LHCN-M2 (cell line): ENCODE data around the gene KIAA0753. TPM values are rescaled to one million over a fixed set of nuclear protein-coding genes. Genes with fewer than 3 reads are reported as not detected.
A peak's percentile ranks its signal among the peaks of the same experiment; 100 is the strongest.
"Not testable (repeated sequence)": the region's sequence is repeated elsewhere in the genome, so short reads cannot be mapped to it uniquely, and the experiment has no call there.

Source experiments
- DNase-seq: peaks from one replicate; pipeline ENCODE4 v3.0.0-alpha.2; 2012; ENCODE audit warnings: low read depth
- total RNA-seq: library from RNA; depleted of rRNA; stranded (reverse); fragments of >200 nt; gene quantifications from 2 replicates; pipeline ENCODE4 v1.2.3, GENCODE V29; 2014

Gene KIAA0753
- total RNA-seq, 1 experiment from 2014 or later = 12.8 TPM

DNA sequence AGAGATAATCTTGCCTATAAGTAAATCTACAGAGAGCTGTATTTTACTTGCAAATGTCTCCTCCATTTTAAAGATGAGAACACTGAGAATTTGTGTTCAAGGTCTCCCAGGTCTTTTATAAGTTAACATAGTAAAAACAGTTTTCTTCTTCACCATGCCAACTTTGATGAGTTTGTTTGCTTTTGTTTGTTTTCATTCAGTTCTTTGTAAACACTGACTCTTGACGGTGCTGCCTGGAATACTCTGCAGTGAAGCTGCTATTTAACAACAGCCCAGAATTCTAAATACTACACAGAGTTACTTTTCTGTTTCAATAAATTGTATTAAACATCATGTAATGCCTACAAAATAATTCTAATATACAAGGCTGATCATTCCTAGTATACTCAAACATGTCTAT is 42.8 kb downstream of the KIAA0753 start:
- no peak for DNase-seq

DNA sequence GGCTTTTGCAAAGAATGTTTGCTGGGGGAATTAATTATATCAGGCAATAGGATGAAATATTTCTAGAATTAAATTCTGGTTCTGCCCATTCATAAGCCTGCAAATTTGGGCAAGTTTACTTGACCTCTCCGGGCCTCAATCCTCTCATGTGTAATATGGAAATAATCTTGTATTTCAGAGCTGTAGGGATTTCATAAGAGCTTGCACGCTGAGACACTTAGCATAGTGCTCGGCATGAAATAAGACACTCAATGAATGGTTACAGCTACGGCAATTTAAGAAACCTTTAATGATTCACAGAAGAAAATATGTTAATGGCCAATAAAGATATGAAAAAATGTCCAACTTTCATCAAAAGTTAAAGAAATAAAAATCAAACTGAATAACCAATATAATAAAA is 43.6 kb downstream of the KIAA0753 start:
- DNase-seq = peak; percentile 66

DNA sequence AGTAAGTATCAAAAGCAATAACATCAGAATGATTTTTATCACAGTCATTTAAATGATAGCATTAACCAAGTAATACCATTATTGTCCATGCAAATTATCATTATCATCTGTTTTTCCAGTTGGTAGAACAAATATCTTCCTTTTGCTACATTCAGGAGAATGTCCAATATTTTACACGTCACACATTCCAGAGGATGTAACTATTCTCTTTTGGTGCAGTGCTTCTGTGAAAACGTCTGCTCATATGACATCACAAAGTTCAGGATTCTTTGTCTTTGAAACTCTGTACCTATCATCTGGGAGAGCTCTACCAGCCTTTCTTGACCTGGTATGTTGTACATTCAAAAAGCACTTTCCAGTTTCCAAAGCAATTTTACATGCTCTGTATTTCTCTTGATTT is 44.0 kb downstream of the KIAA0753 start:
- peak; percentile 57 for DNase-seq

DNA sequence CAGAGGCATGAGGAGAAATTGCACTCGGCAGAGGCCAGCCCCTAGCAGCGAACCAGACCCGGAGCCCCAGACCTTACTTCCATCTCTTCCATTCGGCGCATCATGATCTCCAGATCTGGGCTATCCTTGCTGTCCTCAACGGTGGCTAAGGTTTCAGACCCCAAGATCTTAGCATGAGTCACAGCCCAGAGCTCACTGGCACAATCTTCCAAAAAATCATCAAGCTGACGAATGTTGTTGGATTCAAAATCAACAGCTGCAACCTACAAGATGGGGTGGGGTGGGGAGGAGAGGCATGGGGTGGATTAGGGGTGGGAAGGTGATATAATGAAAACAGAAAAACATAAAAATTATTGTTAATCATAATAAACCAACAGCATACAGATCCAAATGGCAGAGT is 44.4 kb downstream of the KIAA0753 start:
- DNase-seq = peak; percentile 92

DNA sequence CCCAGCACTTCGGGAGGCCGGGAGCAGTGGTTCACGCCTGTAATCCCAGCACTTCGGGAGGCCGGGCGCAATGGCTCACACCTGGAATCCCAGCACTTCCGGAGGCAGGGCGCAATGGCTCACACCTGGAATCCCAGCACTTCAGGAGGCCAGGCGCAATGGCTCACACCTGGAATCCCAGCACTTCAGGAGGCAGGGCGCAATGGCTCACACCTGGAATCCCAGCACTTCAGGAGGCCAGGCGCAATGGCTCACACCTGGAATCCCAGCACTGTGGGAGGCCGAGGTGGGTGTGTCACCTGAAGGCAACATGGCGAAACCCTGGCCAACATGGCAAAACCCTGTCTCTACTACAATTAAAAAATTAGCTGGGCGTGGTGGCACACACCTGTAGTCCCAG is 47.1 kb downstream of the KIAA0753 start:
- not testable (repeated sequence) for DNase-seq

DNA sequence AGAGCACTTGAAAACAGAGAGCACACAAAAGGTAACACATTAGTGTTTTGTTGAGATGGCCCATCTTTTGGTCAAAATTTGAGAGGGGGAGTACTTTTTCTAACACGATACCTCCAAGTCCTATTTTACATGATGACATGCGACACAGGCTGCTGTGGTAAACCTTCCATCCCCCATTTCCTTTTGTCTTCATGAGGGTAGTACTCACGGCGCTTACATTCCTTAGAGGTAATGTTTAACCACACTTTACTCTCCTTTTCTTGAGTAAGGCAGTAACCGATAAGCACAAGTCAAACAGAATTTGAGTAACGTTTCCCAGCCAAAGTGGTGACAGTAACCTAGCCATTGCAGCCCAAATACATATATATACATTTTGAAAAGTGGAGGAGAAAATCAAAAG is 48.3 kb downstream of the KIAA0753 start:
- no peak for DNase-seq

DNA sequence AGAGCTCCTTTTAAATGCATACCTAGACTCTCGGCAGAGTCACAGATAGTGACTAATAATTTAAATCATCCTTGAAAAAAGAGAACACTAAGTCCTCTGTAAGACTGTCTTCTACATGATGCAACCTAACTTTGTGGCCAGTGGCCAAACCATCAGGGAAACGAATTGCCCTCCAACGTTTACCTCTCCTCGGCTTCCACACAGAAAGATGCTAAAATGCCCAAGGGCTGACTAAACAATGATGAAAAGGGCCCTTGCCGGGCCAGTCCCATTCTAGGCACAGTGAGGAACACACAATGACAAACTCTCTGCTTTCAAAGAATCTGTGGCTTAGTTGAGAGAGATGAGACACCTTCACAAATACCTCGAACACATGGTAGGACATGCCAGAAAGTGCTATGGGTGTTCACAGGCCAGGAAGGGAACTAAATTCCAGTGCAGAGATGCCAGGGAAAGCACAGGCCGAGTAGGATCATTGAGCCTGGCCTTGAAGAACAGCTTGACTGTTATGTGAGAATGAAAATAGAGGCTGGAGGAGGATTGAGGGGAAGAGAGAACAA is 48.8 kb downstream of the KIAA0753 start:
- DNase-seq = peak; percentile 92

DNA sequence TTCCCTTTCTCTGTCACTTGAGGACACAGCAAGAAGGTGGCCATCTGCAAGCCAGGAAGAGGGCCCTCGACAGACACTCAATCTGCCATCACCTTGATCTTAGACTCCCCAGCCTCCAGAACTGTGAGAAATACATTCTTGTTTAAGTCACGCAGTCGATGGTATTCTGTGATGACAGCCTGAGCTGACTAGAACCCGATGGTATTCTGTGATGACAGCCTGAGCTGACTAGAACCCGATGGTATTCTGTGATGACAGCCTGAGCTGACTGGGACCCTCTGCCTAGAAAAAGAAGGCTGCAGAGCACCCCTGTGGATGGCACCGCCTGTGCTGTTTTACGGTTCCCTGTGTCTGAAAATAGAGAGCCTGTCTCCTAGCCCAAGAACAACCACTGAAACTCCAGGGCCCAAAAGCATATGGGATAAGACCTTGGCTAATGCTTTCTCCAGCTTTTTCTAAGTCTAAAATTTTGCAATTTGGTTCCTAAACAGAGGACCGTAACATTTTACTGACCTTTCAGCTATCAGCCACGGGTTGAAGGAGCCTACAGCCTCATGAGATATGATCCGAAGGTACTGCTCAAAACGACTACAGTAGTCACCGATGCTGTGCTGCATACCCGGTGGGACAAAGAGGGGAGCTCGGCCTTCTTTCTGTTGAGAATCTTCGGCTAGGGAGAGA is 51.1 kb downstream of the KIAA0753 start:
- no peak for DNase-seq

DNA sequence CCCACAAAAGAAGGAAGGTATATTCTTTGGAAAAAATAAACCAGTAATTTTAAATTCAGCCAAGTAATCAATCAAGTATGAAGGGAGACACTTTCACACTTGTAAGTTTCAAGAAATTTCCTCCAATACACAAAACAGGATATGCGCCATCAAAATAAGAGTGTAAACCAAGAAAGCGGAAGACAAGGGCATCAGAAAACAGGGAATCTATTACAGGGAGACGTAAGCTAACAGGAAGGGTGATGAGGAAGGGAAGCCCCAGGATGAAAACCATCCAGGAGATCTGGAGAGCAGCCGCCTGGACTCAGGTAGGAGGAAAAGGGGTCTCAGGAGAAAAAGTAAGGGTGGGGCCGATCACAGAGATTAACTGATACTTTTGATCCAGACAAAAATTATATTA is 52.3 kb downstream of the KIAA0753 start:
- DNase-seq = no peak

DNA sequence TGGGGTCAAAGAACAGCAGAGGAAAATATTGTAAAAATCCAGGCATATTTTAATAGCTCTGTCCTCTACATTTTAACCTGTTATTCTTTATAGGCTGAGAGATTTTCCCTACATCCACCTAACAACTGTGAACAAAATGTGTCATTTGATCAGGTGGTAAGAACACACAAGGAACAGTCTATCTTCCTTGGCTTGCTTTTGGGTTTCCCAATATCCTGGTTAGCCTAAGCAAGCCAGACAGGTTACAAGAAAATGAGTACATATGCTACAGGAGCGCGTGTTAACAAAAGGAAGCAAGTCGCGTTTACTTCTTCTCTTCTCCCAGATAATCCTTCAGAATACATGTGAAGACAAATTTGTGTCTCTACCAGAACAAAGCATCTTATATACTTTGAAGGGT is 53.2 kb downstream of the KIAA0753 start:
- no peak for DNase-seq

DNA sequence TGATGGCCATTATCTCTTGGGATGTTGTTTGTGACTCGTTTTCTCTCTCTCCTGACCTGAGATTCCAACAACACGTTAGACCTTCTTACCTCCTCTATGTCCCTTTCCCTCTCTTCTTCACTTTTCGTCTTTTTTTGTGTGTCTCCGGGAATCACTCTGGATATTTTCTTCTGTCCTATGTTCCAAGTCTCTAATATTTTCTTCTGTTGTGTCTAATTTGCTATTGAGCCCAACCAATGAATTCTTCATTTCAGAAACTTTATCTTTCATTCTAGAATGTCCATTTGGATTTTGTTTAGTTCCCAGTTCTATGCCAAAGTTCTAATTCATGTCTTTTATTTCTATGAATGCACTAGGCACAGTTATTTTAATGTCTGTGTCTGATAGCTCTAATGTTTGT is 57.1 kb downstream of the KIAA0753 start:
- DNase-seq = no peak

DNA sequence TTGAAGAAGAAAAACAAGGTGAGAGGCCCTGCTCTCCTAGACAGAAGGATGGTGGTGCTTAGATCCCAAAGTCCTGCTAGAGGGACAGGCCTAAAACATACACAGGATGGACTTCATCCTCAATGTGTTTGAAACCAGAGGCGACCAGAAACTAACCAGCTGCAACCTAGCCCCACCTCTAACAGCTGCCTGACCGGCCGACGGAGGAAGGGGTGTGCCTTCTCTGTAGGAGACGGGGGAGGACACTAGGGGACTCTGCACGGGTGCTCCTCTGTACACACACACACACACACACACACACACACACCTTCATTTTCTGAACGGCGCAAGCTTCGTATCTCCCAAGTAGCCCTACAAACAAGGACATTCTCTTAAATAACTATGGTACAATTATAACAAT is 59.9 kb downstream of the KIAA0753 start:
- DNase-seq = no peak

DNA sequence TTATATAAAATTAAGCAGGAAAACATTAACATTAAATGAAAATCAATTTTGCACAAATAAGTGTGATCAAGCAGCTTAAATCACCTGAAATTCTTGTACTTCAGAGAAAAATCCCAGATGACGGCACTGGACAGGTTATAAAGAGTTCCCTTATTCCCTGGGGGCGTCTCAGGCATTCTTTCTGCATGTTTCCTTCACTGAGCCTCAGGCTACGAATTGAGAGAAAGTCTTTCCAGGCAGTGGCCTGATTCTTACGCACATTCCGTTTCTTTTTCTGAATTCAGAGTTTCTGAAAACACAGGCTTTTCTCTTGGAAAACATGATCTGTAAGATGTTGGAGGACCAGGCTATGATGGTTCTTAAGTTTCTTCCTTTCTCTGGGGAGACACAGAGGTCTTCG is 62.0 kb downstream of the KIAA0753 start:
- no peak for DNase-seq

DNA sequence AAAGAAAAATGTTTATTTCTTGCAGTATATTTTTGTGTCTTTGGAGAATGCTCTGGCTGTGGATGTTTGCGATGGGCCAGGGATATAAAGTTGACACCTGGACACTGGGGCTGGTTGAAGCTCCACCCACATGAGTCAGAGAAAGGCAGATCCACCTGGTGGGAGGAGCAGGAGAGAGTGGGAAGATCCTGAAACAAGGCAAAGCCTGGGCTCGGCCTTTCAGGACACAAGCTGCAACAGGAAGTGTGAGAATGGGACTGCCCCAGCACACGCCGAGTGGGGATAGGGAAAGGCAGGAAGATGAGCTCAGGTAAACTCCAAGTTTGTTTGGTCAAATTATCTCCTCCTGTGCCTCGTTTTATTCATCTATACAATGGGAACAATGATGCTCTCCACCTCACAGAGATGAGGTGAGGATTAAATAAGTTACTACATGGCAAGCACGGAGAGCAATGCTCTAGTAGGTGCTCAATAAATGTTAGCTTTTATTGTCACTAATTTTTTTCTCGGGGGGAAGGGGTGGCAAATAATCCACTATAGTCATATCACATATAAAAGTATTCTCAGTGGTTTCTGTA is 62.7 kb downstream of the KIAA0753 start:
- DNase-seq = no peak

DNA sequence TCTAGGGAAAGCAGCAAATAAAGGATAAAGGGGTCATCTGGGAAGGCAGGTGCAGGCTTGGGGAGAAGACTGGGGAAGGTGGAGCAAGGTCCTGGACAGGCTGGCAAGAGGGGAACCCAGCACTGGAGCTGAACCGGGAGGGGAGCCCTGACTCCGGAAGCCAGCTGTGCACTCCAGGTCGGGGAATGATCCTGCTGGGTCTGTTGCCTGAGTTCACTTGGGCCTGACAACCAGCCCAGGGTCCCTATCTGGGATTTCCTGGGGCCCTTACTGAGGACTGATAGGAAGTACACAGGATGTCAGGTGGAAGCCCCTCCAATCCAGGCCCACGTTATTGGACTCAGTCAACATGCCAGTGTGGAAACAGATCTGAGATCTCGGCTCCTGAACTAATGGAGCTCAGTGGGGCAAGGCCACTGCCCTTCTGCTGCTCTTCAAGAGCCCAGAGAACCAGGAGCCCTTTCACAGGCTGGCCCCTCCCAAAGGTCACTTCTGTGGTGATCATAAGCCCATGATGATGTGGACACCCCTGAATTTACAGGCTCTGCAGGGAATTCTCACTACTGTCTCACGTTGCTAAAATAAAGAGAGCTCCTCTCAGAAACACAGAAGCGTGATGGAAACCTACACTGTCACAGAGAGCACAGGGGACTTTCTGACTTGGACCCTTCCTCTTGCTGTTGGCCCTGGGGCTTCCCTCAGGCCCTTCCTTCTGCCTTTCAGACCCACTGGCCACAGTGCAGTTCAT is 64.3 kb downstream of the KIAA0753 start:
- no peak for DNase-seq

DNA sequence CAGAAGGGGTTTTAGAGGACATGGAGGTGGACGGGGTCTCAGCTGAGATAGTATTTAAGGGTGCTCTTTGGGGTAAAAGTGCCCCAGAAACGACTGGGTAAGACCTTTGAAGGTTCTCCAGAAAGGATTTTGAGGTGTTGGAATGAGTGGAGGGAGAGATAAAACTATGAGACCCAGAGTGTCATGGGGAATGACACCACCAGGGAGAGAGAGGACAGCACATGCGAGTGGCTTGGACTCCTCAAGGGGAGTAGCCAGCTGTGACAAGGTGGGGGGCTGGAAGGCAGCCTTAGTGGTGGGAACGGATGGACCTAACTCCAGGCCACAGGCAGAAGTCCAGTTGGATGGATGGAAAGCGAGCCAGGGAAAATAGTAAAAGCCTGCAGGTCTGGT is 64.9 kb downstream of the KIAA0753 start:
- no peak for DNase-seq

DNA sequence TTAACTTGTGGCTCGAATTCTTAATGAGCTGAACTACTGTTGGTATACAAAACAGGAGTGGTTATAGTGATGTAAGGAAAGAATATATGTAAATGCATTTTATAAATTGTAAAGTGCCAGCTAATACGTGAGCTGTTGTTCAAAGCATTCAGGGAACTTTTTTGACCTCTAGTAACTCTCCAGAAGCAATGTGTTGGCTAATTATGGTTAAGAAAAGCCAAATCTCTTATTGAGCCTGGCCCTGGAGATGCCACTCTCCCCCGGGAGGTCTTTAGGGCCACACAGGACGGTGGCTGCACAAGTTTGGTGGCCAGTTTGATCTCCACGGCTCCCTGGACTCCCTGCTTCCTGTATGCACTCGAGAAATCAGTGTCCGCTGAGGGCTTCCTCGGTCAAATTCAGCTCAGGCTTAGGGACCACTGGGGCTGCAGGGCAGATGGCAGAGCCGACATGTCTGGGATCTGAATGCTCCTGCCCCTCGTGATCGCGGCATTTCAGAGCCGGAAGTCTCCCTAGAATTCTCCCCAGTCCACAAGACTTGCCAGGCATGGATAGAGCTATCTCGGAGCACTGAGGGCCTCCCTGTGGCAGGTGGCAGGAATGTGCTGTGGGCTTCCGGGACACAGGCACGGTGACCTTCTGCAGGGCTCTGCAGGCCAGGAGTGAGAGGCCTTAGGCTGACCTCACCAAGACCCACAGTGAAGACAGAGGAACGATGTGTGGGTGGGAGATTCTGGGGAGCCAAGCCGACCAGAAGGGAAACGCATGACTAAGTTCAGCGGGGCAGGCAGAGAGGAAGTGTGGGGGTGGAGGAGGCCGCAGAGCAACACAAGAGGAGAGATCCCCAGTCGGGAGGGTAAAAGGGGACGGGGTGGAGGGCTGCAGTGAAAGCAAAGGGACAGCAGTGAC is 65.6 kb downstream of the KIAA0753 start:
- peak; percentile 63 for DNase-seq

DNA sequence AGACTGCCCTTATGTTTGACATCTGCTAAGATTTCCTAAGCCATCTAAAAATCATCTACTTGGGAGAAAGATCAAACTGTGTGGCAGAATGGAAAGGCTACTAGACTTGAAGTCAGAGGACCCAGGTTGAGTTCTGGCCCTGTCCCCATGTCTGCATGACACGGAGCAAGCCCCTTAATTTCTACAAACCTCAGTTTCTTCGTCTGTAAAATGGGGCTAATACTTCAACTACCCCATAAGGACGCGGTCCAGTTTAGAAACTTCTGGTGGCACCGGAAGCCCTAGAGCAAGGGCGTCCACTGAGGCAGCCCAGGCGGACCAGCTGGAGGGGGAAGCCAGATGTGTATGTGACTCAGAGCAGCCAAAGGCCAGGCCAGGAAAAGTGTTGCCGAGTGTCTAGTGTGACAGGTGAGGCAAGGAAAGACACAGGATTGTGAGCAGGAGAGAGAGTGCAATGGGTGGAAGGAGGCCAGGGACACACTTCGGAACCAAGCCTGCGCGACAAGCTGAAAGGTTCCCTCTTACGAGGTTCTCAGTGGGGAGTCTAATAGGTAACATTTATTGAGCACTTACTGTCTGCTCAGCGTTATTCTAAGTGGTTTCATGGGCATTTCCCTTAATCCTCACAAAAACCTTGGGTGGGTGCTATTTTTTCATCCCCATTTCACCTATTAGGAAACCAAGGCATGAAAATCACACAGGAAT is 66.4 kb downstream of the KIAA0753 start:
- no peak for DNase-seq

DNA sequence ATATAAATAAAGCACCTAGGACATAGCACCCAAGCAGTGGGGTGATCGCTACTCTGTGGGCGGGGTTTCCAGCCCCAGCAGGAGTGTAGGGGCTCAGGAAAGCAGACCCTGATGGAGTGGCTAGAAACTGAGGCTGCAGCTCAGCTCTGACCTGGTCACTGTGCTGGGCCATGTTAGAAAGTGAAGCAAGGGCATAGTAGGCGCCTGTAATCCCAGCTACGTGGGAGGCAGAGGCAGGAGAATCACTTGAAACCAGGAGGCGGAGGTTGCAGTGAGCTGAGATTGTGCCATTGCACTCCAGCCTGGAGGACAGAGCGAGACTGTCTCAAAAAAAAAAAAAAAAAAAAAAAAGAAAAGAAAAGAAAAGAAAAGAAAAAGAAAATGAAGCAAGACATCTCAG is 67.0 kb downstream of the KIAA0753 start:
- not testable (repeated sequence) for DNase-seq

DNA sequence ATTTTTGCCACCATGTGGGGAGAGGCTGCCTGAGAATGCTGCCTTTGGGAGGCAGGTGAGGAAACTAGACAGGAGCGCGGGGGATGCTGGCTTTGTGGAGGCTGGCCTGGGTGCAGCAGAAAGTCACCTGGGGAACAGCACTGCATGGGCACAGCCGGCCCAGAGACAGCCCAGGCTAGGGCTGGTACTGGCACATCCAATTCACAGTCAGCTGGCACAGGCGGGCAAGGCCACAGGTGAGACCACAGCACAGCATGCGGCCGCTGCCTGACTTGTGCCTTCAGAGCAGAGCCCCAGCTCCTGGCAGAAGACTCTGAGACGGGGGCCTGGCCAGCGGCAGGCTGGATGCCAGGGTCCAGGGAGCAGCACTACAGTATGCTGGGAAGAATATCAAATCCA is 67.5 kb downstream of the KIAA0753 start:
- no peak for DNase-seq

DNA sequence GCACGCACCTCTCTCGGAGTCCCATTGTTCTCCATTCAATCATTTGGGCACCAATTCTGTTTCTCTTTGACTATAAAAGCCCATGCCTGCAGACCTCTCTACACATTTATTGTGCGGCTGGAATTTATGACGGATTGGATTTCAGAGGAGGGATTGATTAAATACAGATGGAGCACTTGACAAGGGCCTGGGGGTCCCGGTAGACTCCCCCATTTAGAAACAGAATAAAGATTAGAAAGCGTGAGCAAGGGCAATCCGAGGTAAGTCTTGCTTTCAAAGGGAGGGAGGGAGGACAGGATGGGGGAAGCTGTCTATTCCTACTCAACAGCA is 69.1 kb downstream of the KIAA0753 start:
- no peak for DNase-seq
